Liver (tissue), 9 donors: Measurements from ENCODE around the gene PLA2G6. TPM values are rescaled to one million over a fixed set of nuclear protein-coding genes. Genes with fewer than 3 reads are reported as not detected.
A peak's percentile ranks its signal among the peaks of the same experiment; 100 is the strongest.

Source experiments
- DNase-seq: peaks from one replicate; pipeline ENCODE4 v3.0.0-alpha.2; 2017; ENCODE audit warnings: low spot score
- H3K27ac ChIP-seq, 2 donors: one replicate each; pipeline ENCODE4 v1.7.0; 2013; ENCODE audit warnings: inconsistent platforms in 2 of 2, low read length in 2 of 2, control low read depth in 1 of 2, low read depth in 1 of 2, mild to moderate bottlenecking in 1 of 2
- H3K27me3 ChIP-seq, 4 donors: one replicate each; pipeline versions ENCODE4 v1.6.1 to v1.7.0; 2013; ENCODE audit warnings: low read length in 3 of 4, inconsistent platforms in 1 of 4, mild to moderate bottlenecking in 1 of 4, moderate library complexity in 1 of 4; ENCODE audit not compliant: control insufficient read depth in 4 of 4, insufficient read depth in 4 of 4
- H3K36me3 ChIP-seq, 4 donors: one replicate each; pipeline versions ENCODE4 v1.6.1 to v1.7.0; 2013; ENCODE audit warnings: low read length in 3 of 4, mild to moderate bottlenecking in 3 of 4, low read depth in 1 of 4, moderate library complexity in 1 of 4; ENCODE audit not compliant: control insufficient read depth in 4 of 4, insufficient read depth in 3 of 4
- H3K4me1 ChIP-seq, 4 donors: one replicate each; pipeline versions ENCODE4 v1.6.1 to v1.7.0; 2013; ENCODE audit warnings: low read length in 3 of 4, mild to moderate bottlenecking in 3 of 4, moderate library complexity in 1 of 4; ENCODE audit not compliant: control insufficient read depth in 4 of 4, insufficient read depth in 4 of 4
- H3K4me3 ChIP-seq, 3 donors: one replicate each; pipeline versions ENCODE4 v1.6.1 to v1.7.0; 2013; ENCODE audit warnings: low read length in 3 of 3, control low read depth in 1 of 3, low read depth in 1 of 3, mild to moderate bottlenecking in 1 of 3
- H3K9ac ChIP-seq, 2 donors: one replicate each; pipeline ENCODE4 v1.7.0; 2013; ENCODE audit warnings: low read length in 2 of 2, mild to moderate bottlenecking in 2 of 2, moderate library complexity in 2 of 2, control low read depth in 1 of 2, low read depth in 1 of 2
- H3K9me3 ChIP-seq, 4 donors: one replicate each; pipeline versions ENCODE4 v1.6.1 to v1.7.0; 2013; ENCODE audit warnings: low read length in 3 of 4; ENCODE audit not compliant: control insufficient read depth in 4 of 4
- EGR1 ChIP-seq, 2 donors: IDR thresholded peaks; 2 replicates each; pipeline ENCODE4 v1.6.1; 2016 to 2018; ENCODE audit warnings: antibody characterized with exemption in 2 of 2, low read depth in 2 of 2
- FOXA1 ChIP-seq: IDR thresholded peaks from 2 replicates; pipeline ENCODE4 v1.6.1; 2016; ENCODE audit warnings: antibody characterized with exemption
- GABPA ChIP-seq, 2 donors: IDR thresholded peaks in 1 of 2; conservative IDR thresholded peaks in 1 of 2; 2 replicates each; pipeline ENCODE4 v1.6.1; 2016; ENCODE audit warnings: antibody characterized with exemption in 2 of 2, mild to moderate bottlenecking in 1 of 2, moderate library complexity in 1 of 2
- HNF4A ChIP-seq, 2 donors: conservative IDR thresholded peaks; 2 replicates each; pipeline ENCODE4 v1.6.1; 2016; ENCODE audit warnings: antibody characterized with exemption in 2 of 2, mild to moderate bottlenecking in 2 of 2
- JUND ChIP-seq, 2 donors: IDR thresholded peaks; 2 replicates each; pipeline ENCODE4 v1.6.1; 2016; ENCODE audit warnings: antibody characterized with exemption in 2 of 2
- NR2F2 ChIP-seq: IDR thresholded peaks from 2 replicates; pipeline ENCODE4 v1.6.1; 2016; ENCODE audit warnings: antibody characterized with exemption
- RAD21 ChIP-seq, 2 donors: IDR thresholded peaks; 2 replicates each; pipeline ENCODE4 v1.6.1; 2016; ENCODE audit warnings: antibody characterized with exemption in 2 of 2, mild to moderate bottlenecking in 2 of 2
- SP1 ChIP-seq: IDR thresholded peaks from 2 replicates; pipeline ENCODE4 v1.6.1; 2018; ENCODE audit warnings: antibody characterized with exemption, mild to moderate bottlenecking
- YY1 ChIP-seq: IDR thresholded peaks from 2 replicates; pipeline ENCODE4 v1.6.1; 2016; ENCODE audit warnings: antibody characterized with exemption, mild to moderate bottlenecking
- WGBS: extraction: QIAGEN DNeasy Blood & Tissue Kit; methylation state at CpG from one replicate; pipeline ENCODE4 v1.1.7; 2013; 5-methylcytosine and 5-hydroxymethylcytosine counted together
- polyA plus RNA-seq, 2 donors: library from polyadenylated mRNA; stranded (reverse) in 1 of 2; unstranded in 1 of 2; fragments of 200-250 nt in 1 of 2; fragments of >200 nt in 1 of 2; fragmentation: Nextera tagmentation in 1 of 2; extraction: Ambion mirVana in 1 of 2; gene quantifications; one replicate each; pipeline versions ENCODE4 v1.2.1 to v1.2.3, GENCODE V29; 2013 to 2015
- total RNA-seq, 2 donors: library from RNA; depleted of rRNA; stranded (reverse); fragments of >200 nt; gene quantifications; one replicate each; pipeline ENCODE4 v1.2.3, GENCODE V29; 2014
- TF ChIP-seq, protein P1 (sequence below): IDR thresholded peaks from 2 replicates; pipeline ENCODE4 v1.6.1; 2016; ENCODE audit warnings: antibody characterized with exemption
- TF ChIP-seq, protein P2 (sequence below): IDR thresholded peaks from 2 replicates; pipeline ENCODE4 v1.6.1; 2016; ENCODE audit warnings: antibody characterized with exemption, mild to moderate bottlenecking
- donor health status: healthy.
- donor health status: healthy.
- donor health status: healthy.
- donor health status: healthy.
- donor health status: healthy.

Gene PLA2G6
- total and polyA plus RNA-seq, 4 donors = 5.7 to 9.0 (median 7.2) TPM

DNA sequence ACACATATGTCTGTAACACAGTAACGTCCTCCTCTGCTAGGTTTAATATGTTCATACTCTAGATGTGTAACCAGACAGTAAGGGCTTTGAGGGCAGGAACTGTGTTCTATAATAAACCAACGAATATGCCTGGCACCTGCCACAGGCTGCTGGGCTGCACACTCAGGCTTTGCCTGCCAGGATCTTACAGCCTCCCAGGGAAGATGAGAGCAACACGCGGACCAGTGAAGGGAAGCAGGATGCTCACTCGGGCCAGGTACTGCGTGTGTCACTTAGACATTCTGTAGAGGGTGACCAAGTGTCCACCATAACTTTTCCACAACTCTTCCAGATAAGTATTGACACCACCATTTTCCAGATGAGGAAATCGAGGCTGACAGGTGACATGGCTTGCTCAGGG lies 49.5 kb downstream of the PLA2G6 start:
- H3K36me3 ChIP-seq = peaks cover 2 to 11% (median 8%) of the 10 kb centered on the region in 4 donors
- H3K4me3 ChIP-seq = no peak overlapping the region
- H3K4me1 ChIP-seq = no peaks in the 10 kb centered on the region
- TF ChIP-seq, protein P1, sequence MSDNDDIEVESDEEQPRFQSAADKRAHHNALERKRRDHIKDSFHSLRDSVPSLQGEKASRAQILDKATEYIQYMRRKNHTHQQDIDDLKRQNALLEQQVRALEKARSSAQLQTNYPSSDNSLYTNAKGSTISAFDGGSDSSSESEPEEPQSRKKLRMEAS = no peak
- TF ChIP-seq SP1 (no peak), EGR1 (IDR thresholded peaks at IDR 0.05; ENCODE audit: low read depth in 2 of 2) (no peak), HNF4A (conservative IDR thresholded peaks at IDR 0.05) (no peak), YY1 (no peak), RAD21 (IDR thresholded peaks at IDR 0.05) (no peak), FOXA1 (no peak), JUND (IDR thresholded peaks at IDR 0.05) (no peak), GABPA (IDR thresholded peaks at IDR 0.05 in 1 of 2, conservative IDR thresholded peaks at IDR 0.05 in 1 of 2) (no peak)
- TF ChIP-seq, protein P2, sequence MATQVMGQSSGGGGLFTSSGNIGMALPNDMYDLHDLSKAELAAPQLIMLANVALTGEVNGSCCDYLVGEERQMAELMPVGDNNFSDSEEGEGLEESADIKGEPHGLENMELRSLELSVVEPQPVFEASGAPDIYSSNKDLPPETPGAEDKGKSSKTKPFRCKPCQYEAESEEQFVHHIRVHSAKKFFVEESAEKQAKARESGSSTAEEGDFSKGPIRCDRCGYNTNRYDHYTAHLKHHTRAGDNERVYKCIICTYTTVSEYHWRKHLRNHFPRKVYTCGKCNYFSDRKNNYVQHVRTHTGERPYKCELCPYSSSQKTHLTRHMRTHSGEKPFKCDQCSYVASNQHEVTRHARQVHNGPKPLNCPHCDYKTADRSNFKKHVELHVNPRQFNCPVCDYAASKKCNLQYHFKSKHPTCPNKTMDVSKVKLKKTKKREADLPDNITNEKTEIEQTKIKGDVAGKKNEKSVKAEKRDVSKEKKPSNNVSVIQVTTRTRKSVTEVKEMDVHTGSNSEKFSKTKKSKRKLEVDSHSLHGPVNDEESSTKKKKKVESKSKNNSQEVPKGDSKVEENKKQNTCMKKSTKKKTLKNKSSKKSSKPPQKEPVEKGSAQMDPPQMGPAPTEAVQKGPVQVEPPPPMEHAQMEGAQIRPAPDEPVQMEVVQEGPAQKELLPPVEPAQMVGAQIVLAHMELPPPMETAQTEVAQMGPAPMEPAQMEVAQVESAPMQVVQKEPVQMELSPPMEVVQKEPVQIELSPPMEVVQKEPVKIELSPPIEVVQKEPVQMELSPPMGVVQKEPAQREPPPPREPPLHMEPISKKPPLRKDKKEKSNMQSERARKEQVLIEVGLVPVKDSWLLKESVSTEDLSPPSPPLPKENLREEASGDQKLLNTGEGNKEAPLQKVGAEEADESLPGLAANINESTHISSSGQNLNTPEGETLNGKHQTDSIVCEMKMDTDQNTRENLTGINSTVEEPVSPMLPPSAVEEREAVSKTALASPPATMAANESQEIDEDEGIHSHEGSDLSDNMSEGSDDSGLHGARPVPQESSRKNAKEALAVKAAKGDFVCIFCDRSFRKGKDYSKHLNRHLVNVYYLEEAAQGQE = no peak
- H3K9me3 ChIP-seq = no peaks in the 10 kb centered on the region
- H3K27ac ChIP-seq = no peak overlapping the region
- WGBS = 94% methylated on average over 7 of the region's 7 CpGs
- no peak overlapping the region for H3K9ac ChIP-seq
- no peaks in the 10 kb centered on the region for H3K27me3 ChIP-seq
- DNase-seq = no peak

DNA sequence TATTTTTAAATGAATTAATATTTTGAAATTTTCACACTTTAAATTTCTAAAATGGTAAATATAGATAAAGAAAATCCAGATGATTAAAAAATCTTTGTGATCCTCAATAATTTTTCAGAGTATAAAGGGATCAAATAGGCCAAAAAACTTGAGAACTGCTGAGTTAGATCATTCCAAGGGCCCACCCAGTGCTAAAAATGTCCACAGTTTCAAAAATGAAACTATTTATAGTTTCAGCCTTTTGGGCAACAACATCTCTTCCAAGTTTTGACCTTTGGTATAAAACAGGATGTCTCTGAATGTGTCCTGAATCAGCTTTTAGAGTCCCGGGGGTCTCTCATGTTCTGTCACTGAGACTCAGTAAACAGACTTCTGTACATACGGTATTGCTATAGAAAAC lies 50.2 kb downstream of the PLA2G6 start:
- Histone ChIP-seq H3K36me3 (peaks cover 2 to 12% (median 8%) of the 10 kb centered on the region in 4 donors), H3K27me3 (no peaks in the 10 kb centered on the region), H3K27ac (no peak overlapping the region), H3K4me3 (no peak overlapping the region), H3K9ac (no peak overlapping the region), H3K4me1 (no peaks in the 10 kb centered on the region), H3K9me3 (no peaks in the 10 kb centered on the region)
- TF ChIP-seq YY1 (no peak), EGR1 (IDR thresholded peaks at IDR 0.05; ENCODE audit: low read depth in 2 of 2) (no peak), RAD21 (IDR thresholded peaks at IDR 0.05) (no peak), NR2F2 (peak; percentile 83)
- 71% methylated on average over 2 of the region's 2 CpGs for WGBS
- no peak for DNase-seq

DNA sequence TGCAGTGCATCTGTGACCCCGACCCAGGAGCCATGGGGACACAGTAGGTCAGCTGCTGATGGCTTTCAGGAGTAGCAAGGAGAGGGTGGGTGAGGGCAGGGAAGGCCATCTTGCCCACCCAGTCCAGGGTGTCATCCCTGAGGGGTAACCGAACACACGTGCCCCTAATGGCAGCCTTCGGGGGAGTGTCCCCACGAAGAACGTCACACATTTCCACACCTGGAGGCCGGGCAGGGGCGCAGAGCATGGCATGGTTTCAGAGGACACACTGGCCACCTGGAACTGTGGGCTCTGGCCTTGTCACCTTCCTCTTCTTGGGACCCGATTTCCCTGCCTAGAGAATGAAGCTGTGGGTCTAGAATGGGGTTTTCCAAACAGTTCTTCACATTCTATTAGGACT lies 51.8 kb downstream of the PLA2G6 start:
- DNase-seq = no peak
- Histone ChIP-seq H3K9ac (no peak overlapping the region), H3K27me3 (no peaks in the 10 kb centered on the region), H3K4me1 (no peaks in the 10 kb centered on the region), H3K4me3 (no peak overlapping the region), H3K27ac (no peak overlapping the region), H3K36me3 (peaks cover 2 to 12% (median 5%) of the 10 kb centered on the region in 4 donors), H3K9me3 (no peaks in the 10 kb centered on the region)
- TF ChIP-seq SP1 = no peak
- no peak for TF ChIP-seq EGR1 (IDR thresholded peaks at IDR 0.05; ENCODE audit: low read depth in 2 of 2)
- TF ChIP-seq YY1 = no peak
- WGBS = 95% methylated on average over 9 of the region's 9 CpGs
